SK-N-SH treated with all-trans-retinoic acid at 6 μM for 48 hours (cell line): ENCODE data around the gene TMEM59.

Source experiments
- ARNTL ChIP-seq: fragments of 450-650 bp; formaldehyde crosslinking; IDR thresholded peaks from 2 replicates; pipeline ENCODE4 v1.5.0; 2020; ENCODE audit warnings: low read depth, mild to moderate bottlenecking, moderate library complexity, borderline replicate concordance
- BACH2 ChIP-seq: fragments of 250-450 bp; sonication (Bioruptor Pico); IDR thresholded peaks from 2 replicates; pipeline ENCODE4 v1.9.0; 2021; ENCODE audit warnings: mild to moderate bottlenecking, borderline replicate concordance
- OSR1 ChIP-seq: fragments of 250-450 bp; sonication (Bioruptor Pico); IDR thresholded peaks from 2 replicates; pipeline ENCODE4 v1.8.0; 2022; ENCODE audit warnings: moderate library complexity, mild to moderate bottlenecking, inconsistent platforms
- ZFP3 ChIP-seq: fragments of 250-450 bp; sonication (Bioruptor Pico); IDR thresholded peaks from 2 replicates; pipeline ENCODE4 v1.5.0; 2020; ENCODE audit warnings: mild to moderate bottlenecking, moderate library complexity
- ZNF8 ChIP-seq: fragments of 450-650 bp; formaldehyde crosslinking; IDR thresholded peaks from 2 replicates; pipeline ENCODE4 v1.5.0; 2020; ENCODE audit warnings: mild to moderate bottlenecking, moderate library complexity
- TF ChIP-seq, protein P1 (sequence below): fragments of 250-450 bp; sonication (Bioruptor Pico); IDR thresholded peaks from 2 replicates; pipeline ENCODE4 v1.8.0; 2020; ENCODE audit warnings: mild to moderate bottlenecking, moderate library complexity, borderline replicate concordance

DNA sequence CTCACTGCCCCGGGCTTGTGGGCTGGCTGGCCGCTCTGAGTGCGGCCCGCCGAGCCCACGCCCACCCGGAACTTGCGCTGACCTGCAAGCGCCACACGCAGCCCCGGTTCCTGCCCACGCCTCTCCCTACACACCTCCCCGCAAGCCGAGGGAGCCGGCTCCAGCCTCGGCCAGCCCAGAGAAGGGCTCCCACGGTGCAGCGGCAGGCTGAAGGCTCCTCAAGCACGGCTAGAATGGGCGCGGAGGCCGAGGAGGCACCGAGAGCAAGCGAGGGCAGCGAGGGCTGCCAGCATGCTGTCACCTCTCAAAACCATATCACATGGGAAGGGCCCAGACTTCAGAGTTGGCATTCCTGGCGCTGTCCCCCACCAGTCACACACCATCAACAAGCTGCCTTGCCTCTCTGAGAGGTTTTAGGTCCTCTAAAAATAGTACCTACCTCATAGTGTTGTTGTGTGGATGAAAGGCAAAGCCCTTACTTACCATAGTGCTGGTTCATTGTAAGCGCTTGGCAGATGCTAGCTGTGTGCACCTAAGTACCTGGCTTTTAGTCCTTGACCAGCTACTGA lies 48.4 kb downstream of the TMEM59 start:
- TF ChIP-seq, protein P1, sequence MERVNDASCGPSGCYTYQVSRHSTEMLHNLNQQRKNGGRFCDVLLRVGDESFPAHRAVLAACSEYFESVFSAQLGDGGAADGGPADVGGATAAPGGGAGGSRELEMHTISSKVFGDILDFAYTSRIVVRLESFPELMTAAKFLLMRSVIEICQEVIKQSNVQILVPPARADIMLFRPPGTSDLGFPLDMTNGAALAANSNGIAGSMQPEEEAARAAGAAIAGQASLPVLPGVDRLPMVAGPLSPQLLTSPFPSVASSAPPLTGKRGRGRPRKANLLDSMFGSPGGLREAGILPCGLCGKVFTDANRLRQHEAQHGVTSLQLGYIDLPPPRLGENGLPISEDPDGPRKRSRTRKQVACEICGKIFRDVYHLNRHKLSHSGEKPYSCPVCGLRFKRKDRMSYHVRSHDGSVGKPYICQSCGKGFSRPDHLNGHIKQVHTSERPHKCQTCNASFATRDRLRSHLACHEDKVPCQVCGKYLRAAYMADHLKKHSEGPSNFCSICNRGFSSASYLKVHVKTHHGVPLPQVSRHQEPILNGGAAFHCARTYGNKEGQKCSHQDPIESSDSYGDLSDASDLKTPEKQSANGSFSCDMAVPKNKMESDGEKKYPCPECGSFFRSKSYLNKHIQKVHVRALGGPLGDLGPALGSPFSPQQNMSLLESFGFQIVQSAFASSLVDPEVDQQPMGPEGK (CRISPR knock-in tag) = no peak
- TF ChIP-seq ZNF8 (CRISPR knock-in tag) = no peak
- TF ChIP-seq ARNTL (CRISPR knock-in tag) = no peak
- no peak for TF ChIP-seq ZFP3 (CRISPR knock-in tag)
- TF ChIP-seq OSR1 (CRISPR knock-in tag) = no peak
- TF ChIP-seq BACH2 (CRISPR knock-in tag) = no peak
